Breast epithelium (tissue), 4 donors: ENCODE data around the gene SUMO4. TPM values are rescaled to one million over a fixed set of nuclear protein-coding genes. Genes with fewer than 3 reads are reported as not detected.

ENCODE experiments used
- DNase-seq, 2 donors: peaks; one replicate each; pipeline ENCODE4 v3.0.0-alpha.2; 2019; ENCODE audit warnings: low spot score in 2 of 2
- H3K27ac ChIP-seq, 2 donors: fragments of 200-600 bp; sonication (generic) in 1 of 2; one replicate each; pipeline ENCODE4 v1.5.1; 2016 to 2019; ENCODE audit warnings: mild to moderate bottlenecking in 1 of 2
- H3K27me3 ChIP-seq, 2 donors: fragments of 200-600 bp; sonication (generic) in 1 of 2; one replicate each; pipeline versions ENCODE4 v1.5.1 to v1.6.0; 2017 to 2019; ENCODE audit warnings: control low read depth in 1 of 2, mild to moderate bottlenecking in 1 of 2
- H3K36me3 ChIP-seq: fragments of 200-600 bp; one replicate; pipeline ENCODE4 v1.5.1; 2019
- H3K4me1 ChIP-seq, 2 donors: fragments of 200-600 bp; sonication (generic); one replicate each; pipeline ENCODE4 v1.5.1; 2016 to 2019; ENCODE audit warnings: control low read depth in 1 of 2
- H3K4me3 ChIP-seq, 3 donors: fragments of 200-600 bp; sonication (generic); 1 replicate in 2 of 3; 2 replicates in 1 of 3; pipeline ENCODE4 v1.5.1; 2016 to 2019; ENCODE audit warnings: mild to moderate bottlenecking in 3 of 3, moderate library complexity in 2 of 3
- H3K9me3 ChIP-seq, 2 donors: fragments of 200-600 bp; sonication (generic) in 1 of 2; one replicate each; pipeline ENCODE4 v1.5.1; 2016 to 2019; ENCODE audit warnings: control low read depth in 1 of 2
- CTCF ChIP-seq, 3 donors: fragments of 450-650 bp; IDR thresholded peaks; one replicate each; pipeline ENCODE4 v1.5.1; 2016 to 2017; ENCODE audit warnings: antibody characterized with exemption in 3 of 3, mild to moderate bottlenecking in 3 of 3, moderate library complexity in 3 of 3
- POLR2A ChIP-seq: fragments of 450-650 bp; IDR thresholded peaks from one replicate; pipeline ENCODE4 v1.6.1; 2016; ENCODE audit warnings: antibody characterized with exemption, mild to moderate bottlenecking, moderate library complexity
- POLR2AphosphoS5 ChIP-seq, 3 donors: sonication (generic); formaldehyde crosslinking; IDR thresholded peaks; one replicate each; pipeline ENCODE4 v1.6.1; 2017; ENCODE audit warnings: antibody characterized with exemption in 3 of 3
- intact Hi-C: fragments of 100-400 bp; cut with DNase I; formaldehyde crosslinking; loops from one replicate; pipeline ENCODE4 v1.15.1; 2023; ENCODE audit warnings: low total_unique reads
- total RNA-seq, 3 donors: library from RNA; depleted of rRNA; stranded (reverse); fragments of >200 nt; gene quantifications; one replicate each; pipeline ENCODE4 v1.1.0, GENCODE V29; 2016

SUMO4 gene
- total RNA-seq, 3 donors from 2014 or later, result 3.0 to 7.8 (median 5.6) TPM

GRCh38 chr6:149437212-149437611 lies 37.1 kb downstream of the SUMO4 start:
- no peak overlapping the region for H3K27ac ChIP-seq
- H3K27me3 ChIP-seq, result no peaks in the 10 kb centered on the region
- H3K4me3 ChIP-seq, result no peak overlapping the region
- TF ChIP-seq POLR2A, result no peak
- intact Hi-C loops, result no loop called here
- H3K36me3 ChIP-seq, result no peaks in the 10 kb centered on the region
- no peak for DNase-seq
- H3K4me1 ChIP-seq, result no peaks in the 10 kb centered on the region
- H3K9me3 ChIP-seq, result no peaks in the 10 kb centered on the region

DNA sequence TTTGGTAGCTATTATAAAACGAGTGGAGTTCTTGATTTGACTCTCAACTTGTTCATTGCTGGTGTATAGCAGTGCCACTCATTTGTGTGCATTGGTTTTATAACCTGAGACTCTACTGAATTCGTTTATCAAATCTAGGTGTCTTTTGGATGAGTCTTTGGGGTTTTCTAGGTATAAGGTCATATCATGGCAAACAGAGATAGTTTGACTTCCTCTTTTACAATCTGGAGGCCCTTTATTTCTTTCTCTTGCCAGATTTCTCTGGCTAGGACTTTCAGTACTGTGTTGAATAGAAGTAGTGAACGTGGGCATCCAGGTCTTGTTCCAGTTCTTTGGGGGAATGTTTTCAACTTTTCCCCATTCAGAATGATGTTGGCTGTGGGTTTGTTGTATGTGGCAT lies 38.8 kb downstream of the SUMO4 start:
- Histone ChIP-seq H3K27me3 (no peaks in the 10 kb centered on the region), H3K27ac (no peak overlapping the region), H3K36me3 (no peaks in the 10 kb centered on the region), H3K9me3 (no peaks in the 10 kb centered on the region), H3K4me3 (no peak overlapping the region), H3K4me1 (no peaks in the 10 kb centered on the region)
- no peak for TF ChIP-seq CTCF (IDR thresholded peaks at IDR 0.05)
- intact Hi-C loops, result no loop called here
- no peak for DNase-seq

GRCh38 chr6:149439626-149440025 lies 39.6 kb downstream of the SUMO4 start:
- H3K36me3 ChIP-seq, result no peaks in the 10 kb centered on the region
- H3K27me3 ChIP-seq, result no peaks in the 10 kb centered on the region
- intact Hi-C loops, result no loop called here
- DNase-seq, result no peak
- H3K4me3 ChIP-seq, result no peak overlapping the region
- TF ChIP-seq CTCF (IDR thresholded peaks at IDR 0.05) (no peak), POLR2A (no peak), POLR2AphosphoS5 (IDR thresholded peaks at IDR 0.05) (no peak)
- no peaks in the 10 kb centered on the region for H3K4me1 ChIP-seq
- no peak overlapping the region for H3K27ac ChIP-seq
- H3K9me3 ChIP-seq, result no peaks in the 10 kb centered on the region

DNA sequence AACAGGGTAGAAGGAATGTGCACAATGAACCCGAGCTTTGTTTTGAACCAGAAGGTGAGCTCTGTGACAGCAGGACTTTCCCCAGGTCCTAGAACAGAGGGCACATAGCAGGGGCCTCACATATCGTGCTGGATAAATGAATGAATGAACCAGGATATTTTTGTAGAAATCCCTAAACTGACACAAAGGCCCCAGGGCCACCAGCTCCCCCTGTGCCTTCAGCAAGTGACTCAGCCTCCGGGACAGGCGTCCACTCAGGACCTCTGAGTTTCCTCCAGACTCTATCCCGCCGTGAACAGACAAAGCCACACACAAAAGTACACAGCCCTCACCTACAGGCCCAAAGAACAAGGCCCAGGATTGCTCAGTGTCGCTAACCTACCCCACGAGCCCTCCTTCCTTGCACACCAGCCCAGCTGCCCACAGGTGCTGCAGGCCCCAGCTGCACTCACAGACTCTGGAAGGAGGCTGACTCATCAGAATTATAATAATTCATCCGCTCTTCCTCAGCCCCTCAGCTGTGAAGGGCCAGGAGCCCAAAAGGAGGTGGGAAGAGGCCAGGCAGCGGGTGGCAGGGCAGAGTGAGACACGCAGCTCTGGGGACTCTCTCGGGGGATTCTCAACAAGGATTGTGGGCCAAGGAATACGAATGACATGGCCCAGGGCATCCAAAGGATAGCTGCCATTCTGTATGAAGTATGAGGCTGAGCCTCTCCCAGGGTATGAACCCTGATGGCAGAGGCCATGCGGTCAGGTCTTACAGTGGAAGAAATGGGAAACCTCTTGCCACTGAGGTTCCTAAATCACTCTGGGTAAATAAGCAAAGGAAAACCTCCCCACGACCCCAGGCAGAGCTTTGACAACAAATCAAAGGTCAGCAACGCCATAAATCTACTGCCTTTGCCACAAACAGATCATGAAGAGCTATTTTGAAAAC lies 40.9 kb downstream of the SUMO4 start:
- TF ChIP-seq CTCF (IDR thresholded peaks at IDR 0.05), result no peak
- no peak for TF ChIP-seq POLR2A
- TF ChIP-seq POLR2AphosphoS5 (IDR thresholded peaks at IDR 0.05), result no peak
- Histone ChIP-seq H3K27me3 (no peaks in the 10 kb centered on the region), H3K9me3 (no peaks in the 10 kb centered on the region), H3K27ac (no peak overlapping the region), H3K4me3 (no peak overlapping the region), H3K4me1 (no peaks in the 10 kb centered on the region), H3K36me3 (no peaks in the 10 kb centered on the region)
- no peak for DNase-seq
- intact Hi-C loops, result no loop called here

GRCh38 chr6:149441740-149442139 lies 41.7 kb downstream of the SUMO4 start:
- intact Hi-C loops, result loop anchor here (1.0 kb wide), 1 partner anchor 19 kb away; no protein-coding TSS in a partner anchor
- DNase-seq, result no peak

More at GRCh38 chr6:149441740-149442139, 41.7 kb downstream of the SUMO4 start:
- TF ChIP-seq CTCF (IDR thresholded peaks at IDR 0.05), result no peak
- no peak for TF ChIP-seq POLR2A
- TF ChIP-seq POLR2AphosphoS5 (IDR thresholded peaks at IDR 0.05), result no peak
- Histone ChIP-seq H3K9me3 (no peaks in the 10 kb centered on the region), H3K4me1 (no peaks in the 10 kb centered on the region), H3K4me3 (no peak overlapping the region), H3K27me3 (no peaks in the 10 kb centered on the region), H3K27ac (no peak overlapping the region), H3K36me3 (no peaks in the 10 kb centered on the region)
